Breast epithelium (tissue), 4 donors: Measurements from ENCODE around the gene DSE. TPM values are rescaled to one million over a fixed set of nuclear protein-coding genes. Genes with fewer than 3 reads are reported as not detected.

Source experiments
- DNase-seq, 2 donors: peaks; one replicate each; pipeline ENCODE4 v3.0.0-alpha.2; 2019; ENCODE audit warnings: low spot score in 2 of 2
- H3K27ac ChIP-seq, 2 donors: fragments of 200-600 bp; sonication (generic) in 1 of 2; one replicate each; pipeline ENCODE4 v1.5.1; 2016 to 2019; ENCODE audit warnings: mild to moderate bottlenecking in 1 of 2
- H3K27me3 ChIP-seq, 2 donors: fragments of 200-600 bp; sonication (generic) in 1 of 2; one replicate each; pipeline versions ENCODE4 v1.5.1 to v1.6.0; 2017 to 2019; ENCODE audit warnings: control low read depth in 1 of 2, mild to moderate bottlenecking in 1 of 2
- H3K36me3 ChIP-seq: fragments of 200-600 bp; one replicate; pipeline ENCODE4 v1.5.1; 2019
- H3K4me1 ChIP-seq, 2 donors: fragments of 200-600 bp; sonication (generic); one replicate each; pipeline ENCODE4 v1.5.1; 2016 to 2019; ENCODE audit warnings: control low read depth in 1 of 2
- H3K4me3 ChIP-seq, 3 donors: fragments of 200-600 bp; sonication (generic); 1 replicate in 2 of 3; 2 replicates in 1 of 3; pipeline ENCODE4 v1.5.1; 2016 to 2019; ENCODE audit warnings: mild to moderate bottlenecking in 3 of 3, moderate library complexity in 2 of 3
- H3K9me3 ChIP-seq, 2 donors: fragments of 200-600 bp; sonication (generic) in 1 of 2; one replicate each; pipeline ENCODE4 v1.5.1; 2016 to 2019; ENCODE audit warnings: control low read depth in 1 of 2
- CTCF ChIP-seq, 3 donors: fragments of 450-650 bp; IDR thresholded peaks; one replicate each; pipeline ENCODE4 v1.5.1; 2016 to 2017; ENCODE audit warnings: antibody characterized with exemption in 3 of 3, mild to moderate bottlenecking in 3 of 3, moderate library complexity in 3 of 3
- POLR2A ChIP-seq: fragments of 450-650 bp; IDR thresholded peaks from one replicate; pipeline ENCODE4 v1.6.1; 2016; ENCODE audit warnings: antibody characterized with exemption, mild to moderate bottlenecking, moderate library complexity
- POLR2AphosphoS5 ChIP-seq, 3 donors: sonication (generic); formaldehyde crosslinking; IDR thresholded peaks; one replicate each; pipeline ENCODE4 v1.6.1; 2017; ENCODE audit warnings: antibody characterized with exemption in 3 of 3
- intact Hi-C: fragments of 100-400 bp; cut with DNase I; formaldehyde crosslinking; loops from one replicate; pipeline ENCODE4 v1.15.1; 2023; ENCODE audit warnings: low total_unique reads
- total RNA-seq, 3 donors: library from RNA; depleted of rRNA; stranded (reverse); fragments of >200 nt; gene quantifications; one replicate each; pipeline ENCODE4 v1.1.0, GENCODE V29; 2016

DSE gene
- total RNA-seq, 3 donors from 2014 or later, result 40.6 to 133 (median 50.9) TPM

- TF ChIP-seq CTCF (IDR thresholded peaks at IDR 0.05), result no peak
- TF ChIP-seq POLR2AphosphoS5 (IDR thresholded peaks at IDR 0.05), result no peak
- TF ChIP-seq POLR2A, result no peak
- intact Hi-C loops, result no loop called here
- H3K36me3 ChIP-seq, result no peaks in the 10 kb centered on the region
- H3K4me3 ChIP-seq, result no peak overlapping the region
- H3K27ac ChIP-seq, result no peak overlapping the region
- no peaks in the 10 kb centered on the region for H3K4me1 ChIP-seq
- no peak for DNase-seq
- no peaks in the 10 kb centered on the region for H3K9me3 ChIP-seq
- H3K27me3 ChIP-seq, result no peaks in the 10 kb centered on the region
Observed at GRCh38 chr6:116491610-116492330, 121.0 kb downstream of the DSE start.

- no peaks in the 10 kb centered on the region for H3K36me3 ChIP-seq
- no peak overlapping the region for H3K27ac ChIP-seq
- DNase-seq, result no peak
- TF ChIP-seq POLR2A (no peak), POLR2AphosphoS5 (IDR thresholded peaks at IDR 0.05) (no peak), CTCF (IDR thresholded peaks at IDR 0.05) (no peak)
- H3K4me3 ChIP-seq, result no peak overlapping the region
- H3K9me3 ChIP-seq, result no peaks in the 10 kb centered on the region
- intact Hi-C loops, result no loop called here
- no peaks in the 10 kb centered on the region for H3K4me1 ChIP-seq
- no peaks in the 10 kb centered on the region for H3K27me3 ChIP-seq
Observed at GRCh38 chr6:116492331-116493067, 121.8 kb downstream of the DSE start.

Other genes with a start within 250 kb of the DSE start
- gene COL10A1, start 244.8 kb upstream of the DSE start, total RNA-seq, result under 1 TPM in 1 of 3 donors, not detected in 2; 0.29 TPM
- 10 to 100 TPM; 15.2 to 22.2 (median 19.0) TPM for gene TSPYL4, start 116.9 kb upstream of the DSE start, total RNA-seq
- gene TSPYL1, start 91.0 kb upstream of the DSE start, total RNA-seq, result 10 to 100 TPM; 55.4 to 81.8 (median 63.8) TPM
- gene CALHM6, start 90.4 kb downstream of the DSE start, total RNA-seq, result 1 to 10 TPM; 2.3 to 9.1 (median 8.3) TPM
- 1 to 10 TPM in 2 of 3 donors, under 1 TPM in 1; 0.73 to 2.4 (median 1.6) TPM for gene CALHM5, start 140.7 kb downstream of the DSE start, total RNA-seq
- under 1 TPM in 1 of 3 donors, not detected in 2; 0.80 TPM for gene TRAPPC3L, start 174.7 kb downstream of the DSE start, total RNA-seq
- gene CALHM4, start 182.8 kb downstream of the DSE start, total RNA-seq, result not detected
- 10 to 100 TPM; 28.0 to 48.2 (median 39.0) TPM for gene RWDD1, start 200.6 kb downstream of the DSE start, total RNA-seq
- 1 to 10 TPM in 2 of 3 donors, under 1 TPM in 1; 0.80 to 1.5 (median 1.3) TPM for gene RSPH4A, start 245.5 kb downstream of the DSE start, total RNA-seq